SK-N-DZ (cell line): ENCODE results near the gene CLEC3A.
"Not testable (repeated sequence)": the region's sequence is repeated elsewhere in the genome, so short reads cannot be mapped to it uniquely, and the experiment has no call there.

Source experiments
- DNase-seq: peaks from one replicate; pipeline ENCODE4 v3.0.0-alpha.2; 2015; ENCODE audit warnings: low spot score

The CLEC3A gene

DNA sequence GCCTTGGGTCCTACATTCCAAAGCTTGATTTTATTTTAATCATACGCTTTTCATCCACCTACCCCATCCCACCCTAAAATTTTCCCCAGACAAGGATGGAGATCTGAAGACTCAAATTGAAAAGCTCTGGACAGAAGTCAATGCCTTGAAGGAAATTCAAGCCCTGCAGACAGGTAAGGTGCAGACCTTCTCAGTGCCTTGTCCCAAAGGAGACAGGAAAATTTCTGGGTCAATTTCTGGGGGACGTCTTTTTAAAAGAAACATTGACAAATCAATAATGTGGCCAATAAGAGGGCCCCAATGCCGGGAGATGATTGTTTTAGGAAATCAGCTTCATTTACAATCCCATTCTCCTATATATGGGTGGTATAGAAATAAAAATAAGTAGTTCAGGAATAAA lies 5.7 kb downstream of the CLEC3A start:
- no peak for DNase-seq

DNA sequence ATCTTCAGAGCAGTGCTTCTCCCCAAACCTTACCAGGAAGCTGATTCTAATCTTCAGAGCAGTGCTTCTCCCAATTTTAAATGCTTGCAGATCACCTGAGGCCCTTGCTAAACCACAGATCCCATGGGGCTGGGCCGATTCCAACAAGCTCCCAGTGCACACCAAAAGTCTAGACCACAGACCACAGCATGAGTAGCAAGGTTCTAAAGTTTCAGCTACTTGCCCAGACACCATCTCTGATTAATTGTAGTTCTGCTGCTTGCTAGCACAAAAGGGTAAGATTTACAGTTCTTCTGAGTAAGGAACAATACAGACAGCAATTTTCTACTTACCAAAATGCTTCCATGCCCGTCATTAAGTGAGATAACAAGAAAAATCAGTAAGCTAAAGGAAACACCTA lies 12.2 kb downstream of the CLEC3A start:
- DNase-seq = no peak

DNA sequence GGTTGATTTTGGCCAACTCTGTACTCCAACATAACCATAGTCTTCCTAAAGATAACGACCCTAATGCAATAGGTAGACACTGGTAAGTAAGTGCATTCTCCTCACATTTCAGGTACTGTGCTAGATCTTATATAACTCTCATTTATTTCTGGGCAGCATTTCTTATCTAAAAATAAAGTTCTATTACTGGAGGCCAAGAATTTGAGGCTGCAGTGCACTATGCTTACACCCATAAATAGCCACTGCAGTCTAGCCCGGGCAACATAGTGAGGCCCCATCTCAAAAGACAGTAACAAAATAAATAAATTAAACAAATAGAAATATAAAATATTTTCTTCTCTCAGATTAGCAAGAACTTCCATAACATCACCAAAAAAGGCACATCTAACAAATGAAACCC lies 12.7 kb downstream of the CLEC3A start:
- DNase-seq = no peak

DNA sequence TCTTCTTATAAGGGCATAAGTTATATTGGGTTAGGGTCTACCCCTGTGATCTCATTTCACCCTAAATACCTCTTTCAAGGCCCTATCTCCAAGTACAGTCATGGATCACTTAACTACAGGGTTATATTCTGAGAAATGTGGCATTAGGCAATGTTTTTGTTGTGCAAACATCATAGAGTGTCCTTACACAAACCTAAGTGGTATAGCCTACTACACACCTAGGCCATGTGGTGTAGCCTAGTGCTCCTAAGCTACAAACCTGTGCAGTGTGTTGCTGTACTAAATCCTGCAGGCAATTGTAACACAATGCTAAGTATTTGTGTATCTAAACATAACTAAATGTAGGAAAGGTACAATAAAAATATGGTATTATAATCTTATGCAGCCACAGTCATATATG lies 18.0 kb downstream of the CLEC3A start:
- DNase-seq = no peak

DNA sequence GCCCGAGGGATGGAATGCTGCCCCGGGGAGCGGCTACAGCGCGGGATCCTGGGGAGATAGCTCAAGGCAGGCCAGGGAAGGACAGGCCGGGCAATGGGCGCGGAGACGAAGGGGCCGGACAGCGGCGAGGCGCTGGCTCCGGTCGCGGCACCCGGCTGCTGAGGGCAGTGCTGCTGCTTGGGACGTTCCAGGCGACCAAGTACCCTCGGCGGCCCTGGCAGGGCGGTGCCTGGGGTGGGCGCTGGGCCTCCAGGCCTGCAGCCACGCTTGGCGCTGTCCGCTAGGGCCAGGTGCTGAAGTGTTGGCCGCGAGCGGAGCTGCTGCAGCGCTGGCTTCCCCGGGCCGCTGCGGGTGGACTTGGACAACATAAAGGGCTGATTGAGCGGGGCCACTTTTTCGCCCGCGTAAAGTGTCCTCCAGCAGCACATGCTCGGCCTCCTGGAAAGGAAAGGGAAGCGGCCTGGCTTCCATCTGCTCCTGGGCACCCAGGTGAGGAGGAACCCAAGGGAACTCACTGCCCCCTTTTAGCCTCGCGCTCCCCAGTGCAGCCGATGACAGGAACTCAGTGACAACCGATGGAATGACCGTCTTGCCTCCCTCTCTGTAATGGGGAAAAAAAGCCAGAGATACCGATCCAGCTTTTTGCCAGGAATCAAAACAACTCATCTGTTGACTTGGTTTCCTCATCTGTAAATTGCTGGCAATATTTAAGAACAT lies 23.7 kb downstream of the CLEC3A start:
- peak; percentile 30 for DNase-seq

DNA sequence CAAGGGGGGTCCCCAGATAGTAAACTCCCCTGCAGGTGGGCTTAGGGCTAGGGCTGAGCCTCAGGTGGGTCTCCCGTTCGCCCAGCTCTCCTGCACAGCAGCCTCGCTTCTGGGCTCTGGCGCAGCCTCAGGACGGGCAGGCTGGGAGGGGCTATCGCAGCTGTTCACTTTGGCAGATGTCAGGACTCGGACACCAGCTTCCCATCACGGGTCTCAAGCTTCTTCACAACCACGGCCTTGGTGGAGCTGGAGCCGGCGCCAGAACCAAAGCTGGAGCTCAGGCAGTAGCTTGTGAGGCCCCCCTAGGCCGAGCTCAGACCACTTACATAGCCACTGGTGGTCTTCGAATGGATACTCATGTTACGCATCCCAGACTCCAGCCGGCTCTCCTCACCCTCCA lies 26.0 kb downstream of the CLEC3A start:
- no peak for DNase-seq

DNA sequence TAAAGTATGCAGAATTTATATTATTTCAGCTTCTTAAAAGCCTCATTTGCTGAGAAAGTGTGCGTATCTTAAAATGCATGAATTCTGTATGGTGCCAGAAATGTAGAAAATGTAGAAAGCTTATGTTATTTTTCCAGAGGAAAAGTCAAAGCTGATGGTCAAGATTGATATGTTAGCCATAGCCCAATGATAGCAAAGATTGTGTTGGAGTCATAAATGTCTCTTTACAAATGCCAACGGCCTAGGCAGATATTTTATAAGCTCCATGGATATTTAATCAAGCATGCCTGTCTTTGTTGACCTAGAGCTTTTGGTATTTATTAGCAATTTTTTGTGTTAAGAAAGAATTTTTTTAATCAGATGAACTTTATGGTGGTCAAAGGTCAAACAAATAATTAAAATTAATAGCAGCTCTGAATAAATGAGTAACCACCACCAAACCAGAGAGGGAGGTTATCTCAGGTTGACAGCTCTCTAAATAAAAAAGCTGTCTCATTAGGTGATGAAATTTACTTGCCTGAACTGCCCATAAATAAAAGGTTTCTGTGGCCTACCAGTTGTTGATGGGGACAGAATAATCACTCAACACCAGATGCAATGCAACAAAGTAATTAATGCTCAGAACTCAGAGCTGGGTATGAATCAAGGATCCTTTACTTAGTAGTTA lies 28.5 kb downstream of the CLEC3A start:
- no peak for DNase-seq

DNA sequence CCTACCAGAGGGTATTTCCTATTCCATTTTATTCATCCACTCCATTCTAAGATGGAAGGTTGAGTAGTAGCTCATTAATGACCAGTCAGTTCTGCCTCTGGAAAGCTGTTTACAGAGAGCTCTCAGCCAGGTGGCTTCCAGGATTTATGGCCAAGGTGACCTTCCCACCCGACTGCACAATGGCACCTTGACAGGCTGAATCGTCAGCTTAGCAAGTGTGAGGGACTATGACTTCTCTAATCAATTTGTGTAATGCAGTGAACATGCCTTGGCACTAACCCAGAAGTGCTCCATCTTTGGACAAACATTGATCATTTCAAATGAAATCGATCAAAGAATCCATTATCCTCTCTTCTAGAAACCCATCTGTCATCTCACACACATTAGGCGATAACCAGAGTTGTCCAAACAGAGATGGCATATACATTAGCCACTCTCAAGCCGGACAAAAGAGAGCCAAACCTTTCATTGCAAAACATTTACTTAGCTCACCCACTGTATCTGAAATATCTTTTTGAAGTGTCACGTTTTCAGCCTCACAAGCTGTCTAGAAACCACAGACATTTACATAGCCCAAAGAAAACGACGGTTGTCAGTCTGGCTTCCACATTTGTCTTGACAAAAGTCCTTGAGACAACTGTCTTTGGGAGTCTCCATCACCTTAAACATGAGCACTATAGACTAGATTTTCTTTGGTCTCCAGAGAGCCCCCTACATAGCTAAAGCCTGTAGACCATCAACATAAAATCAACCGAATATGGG lies 35.6 kb downstream of the CLEC3A start:
- DNase-seq = no peak

DNA sequence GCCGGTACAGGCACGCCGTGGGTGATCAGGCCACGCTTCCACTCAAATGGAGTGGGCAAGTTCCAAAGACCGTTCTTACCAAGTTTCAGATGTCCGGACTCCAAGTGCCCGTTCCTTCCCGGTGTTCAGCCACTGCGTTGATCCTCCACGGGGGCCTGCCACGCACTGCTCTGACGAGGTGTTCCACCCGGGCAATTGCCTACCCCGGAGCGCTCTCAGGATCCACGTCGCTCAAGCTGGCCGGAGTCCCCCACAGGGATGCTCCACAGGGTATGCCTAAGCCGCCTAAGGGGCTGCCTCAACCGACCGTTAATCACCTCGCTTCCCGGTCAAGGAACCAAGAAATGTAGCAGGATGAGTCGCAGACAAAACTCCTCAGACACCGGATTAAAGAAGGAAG lies 37.5 kb downstream of the CLEC3A start:
- not testable (repeated sequence) for DNase-seq

DNA sequence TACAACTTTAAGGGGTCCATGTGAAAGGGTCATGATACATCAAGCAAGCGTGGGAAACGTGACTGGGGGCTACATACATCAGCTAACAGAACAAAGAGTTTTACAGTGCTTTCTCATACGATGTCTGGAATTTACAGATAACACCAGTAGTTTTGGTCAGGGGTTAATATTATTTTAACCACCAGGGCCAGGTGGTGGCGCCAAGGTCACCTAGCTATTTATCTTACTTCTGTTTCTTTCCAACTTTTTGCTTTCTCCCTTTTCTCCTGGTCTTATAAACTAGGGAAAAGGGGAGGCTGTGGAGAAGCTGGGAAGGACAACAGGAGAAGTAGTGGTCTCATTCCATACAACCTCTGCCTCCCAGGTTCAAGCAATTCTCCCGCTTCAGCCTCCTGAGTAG lies 37.9 kb downstream of the CLEC3A start:
- DNase-seq = no peak

DNA sequence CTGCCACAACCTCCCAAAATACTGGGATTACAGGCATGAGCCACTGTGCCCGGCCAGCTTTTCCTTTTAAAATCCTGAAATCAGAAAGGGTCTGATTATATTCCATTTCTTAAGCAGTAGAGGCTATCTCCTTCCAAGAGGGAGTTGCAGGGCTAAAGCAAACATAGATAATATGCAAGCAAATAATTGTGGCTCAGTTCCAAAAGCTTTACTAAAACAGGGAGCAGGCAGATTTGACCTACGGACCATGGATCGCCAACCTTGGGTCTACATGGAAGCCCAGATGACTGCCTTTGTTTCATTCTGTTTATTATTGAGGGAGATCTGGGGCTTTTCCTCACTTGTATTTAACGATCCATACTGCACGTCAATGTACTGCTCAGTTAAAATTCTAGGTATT lies 38.5 kb downstream of the CLEC3A start:
- DNase-seq = no peak

DNA sequence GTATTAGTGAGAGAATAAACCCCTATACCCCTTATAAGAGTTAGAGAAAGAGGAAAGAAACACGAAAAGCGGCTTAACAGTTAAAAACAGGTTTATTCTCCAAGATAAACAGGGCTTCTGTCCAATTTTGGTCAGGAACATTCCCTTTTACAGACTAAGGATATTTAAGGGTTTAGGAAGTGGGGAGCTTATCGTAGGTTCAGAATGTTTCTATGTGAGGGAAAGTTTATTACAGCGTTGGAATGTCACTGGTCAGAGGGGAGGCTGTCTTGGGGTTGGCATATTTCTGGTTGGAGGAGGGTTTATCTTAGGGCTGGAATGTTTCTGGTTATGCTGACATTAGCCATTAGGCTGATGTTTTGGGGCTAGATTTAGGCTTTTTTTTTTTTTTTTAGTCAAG lies 43.0 kb downstream of the CLEC3A start:
- DNase-seq = no peak

DNA sequence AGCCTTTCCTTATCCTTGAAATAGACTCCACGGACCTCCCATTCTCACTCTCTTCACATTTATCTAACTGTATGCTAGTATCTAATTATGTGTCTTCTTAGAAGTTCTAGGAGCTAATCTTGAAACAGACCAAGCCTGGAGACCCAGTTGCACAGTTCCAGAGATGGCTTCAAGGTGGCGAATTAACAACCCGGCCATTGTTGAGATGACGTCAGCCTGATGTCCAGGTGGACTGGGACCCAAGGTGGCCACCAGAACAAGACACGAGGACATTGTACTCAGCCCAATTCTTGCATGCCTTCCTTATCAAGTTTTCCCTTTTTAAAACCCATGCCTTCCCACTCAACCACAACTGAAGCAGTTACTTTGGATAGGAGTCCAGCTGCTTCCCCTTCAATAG lies 47.6 kb downstream of the CLEC3A start:
- DNase-seq = no peak

DNA sequence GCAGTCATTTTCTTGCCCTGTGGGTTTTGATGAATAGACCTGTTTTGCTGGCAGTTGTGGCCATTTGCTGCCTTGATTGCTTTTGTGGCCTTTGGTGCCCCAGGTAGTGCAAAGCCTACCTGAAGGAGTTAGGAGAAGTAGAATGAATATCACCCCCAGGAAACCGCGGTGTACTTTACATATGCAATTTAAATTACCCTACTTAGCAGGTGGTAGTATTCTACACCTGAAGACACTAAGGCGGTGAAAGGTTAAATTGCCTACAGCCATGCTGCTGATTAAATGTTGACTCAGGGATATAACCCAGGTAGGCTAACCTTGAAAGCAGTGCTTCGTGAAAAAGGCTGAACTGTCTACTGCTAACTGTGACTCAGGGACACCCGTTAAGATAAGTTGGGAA lies 49.9 kb downstream of the CLEC3A start:
- DNase-seq = no peak

DNA sequence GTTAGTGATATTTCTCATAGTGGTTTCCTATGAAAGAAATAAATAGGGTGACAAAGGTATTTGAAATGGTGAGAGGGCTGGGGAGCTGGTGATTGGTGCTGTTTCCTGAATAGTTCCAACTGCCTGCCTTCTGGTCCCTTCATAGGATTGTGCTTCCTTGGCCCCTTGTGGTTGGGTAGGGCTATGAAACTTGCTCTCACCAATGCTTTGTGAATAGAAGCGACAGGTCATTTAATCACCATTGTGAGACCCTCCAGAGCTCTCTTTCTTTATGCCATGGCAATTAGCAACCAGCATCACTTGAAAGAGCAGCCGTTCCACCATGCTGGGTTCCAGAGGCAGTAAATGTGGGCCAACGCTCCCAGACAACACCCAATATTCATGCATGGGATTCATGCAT lies 53.5 kb downstream of the CLEC3A start:
- no peak for DNase-seq

DNA sequence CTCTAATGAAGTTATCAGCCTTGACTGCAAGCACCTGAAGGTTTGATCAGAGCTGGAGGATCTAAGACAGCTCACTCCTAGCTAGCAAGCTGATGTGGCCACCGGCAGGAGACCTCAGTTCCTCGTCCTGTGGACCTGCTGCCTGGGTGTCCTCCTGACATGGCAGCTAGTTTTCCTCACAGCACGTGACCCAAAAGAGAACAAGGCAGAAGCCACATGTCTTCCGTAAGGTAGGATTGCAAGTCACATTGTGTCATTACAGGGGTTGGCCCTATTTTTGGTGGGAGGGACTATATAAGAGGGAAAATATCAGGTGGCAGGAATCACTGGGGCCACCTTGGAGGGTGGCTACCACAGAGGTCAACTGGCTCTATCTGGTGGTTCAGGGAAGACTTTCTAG lies 59.0 kb downstream of the CLEC3A start:
- DNase-seq = no peak
